Right lobe of liver (tissue), 6 donors: Measurements from ENCODE around the gene YY2. TPM values are rescaled to one million over a fixed set of nuclear protein-coding genes. Genes with fewer than 3 reads are reported as not detected.

Experiments used
- ATAC-seq, 4 donors: fragments of 200-7000 bp; cut with Tn5 transposase; one replicate each; pipeline ENCODE4 v1.9.1; 2020; ENCODE audit warnings: mild to moderate bottlenecking in 4 of 4, moderate library complexity in 4 of 4
- DNase-seq, 3 donors: peaks; one replicate each; pipeline ENCODE4 v3.0.0-alpha.2; 2020
- H3K27ac ChIP-seq, 3 donors: fragments of 200-600 bp; one replicate each; pipeline ENCODE4 v1.8.0; 2022
- H3K27me3 ChIP-seq, 2 donors: fragments of 200-600 bp; one replicate each; pipeline ENCODE4 v1.8.0; 2022
- H3K36me3 ChIP-seq, 4 donors: fragments of 200-600 bp; sonication (generic) in 1 of 4; one replicate each; pipeline versions ENCODE4 v1.5.1 to v1.8.0; 2017 to 2022; ENCODE audit warnings: control low read depth in 1 of 4
- H3K4me1 ChIP-seq, 4 donors: fragments of 200-600 bp; sonication (generic) in 1 of 4; one replicate each; pipeline versions ENCODE4 v1.5.1 to v1.8.0; 2017 to 2022; ENCODE audit warnings: control low read depth in 1 of 4
- H3K4me3 ChIP-seq, 3 donors: fragments of 200-600 bp; one replicate each; pipeline ENCODE4 v1.8.0; 2022
- H3K9me3 ChIP-seq, 4 donors: fragments of 200-600 bp; sonication (generic) in 1 of 4; one replicate each; pipeline versions ENCODE4 v1.5.1 to v1.8.0; 2017 to 2022; ENCODE audit warnings: control low read depth in 1 of 4
- CTCF ChIP-seq, 4 donors: fragments of 200-600 bp in 3 of 4; fragments of 450-650 bp in 1 of 4; IDR thresholded peaks; one replicate each; pipeline versions ENCODE4 v1.5.1 to v1.8.0; 2016 to 2022; ENCODE audit warnings: antibody characterized with exemption in 4 of 4, mild to moderate bottlenecking in 2 of 4
- POLR2A ChIP-seq: fragments of 450-650 bp; IDR thresholded peaks from one replicate; pipeline ENCODE4 v1.6.1; 2017; ENCODE audit warnings: antibody characterized with exemption, mild to moderate bottlenecking
- WGBS: methylation state at CpG from one replicate; pipeline ENCODE4 v1.1.6; 2018; ENCODE audit warnings: low coverage, low lambda C conversion rate; ENCODE audit not compliant: insufficient coverage; ENCODE audit errors: missing lambda C conversion rate; 5-methylcytosine and 5-hydroxymethylcytosine counted together
- intact Hi-C, 2 donors: fragments of 100-400 bp; cut with DNase I; formaldehyde crosslinking; loops; one replicate each; pipeline versions ENCODE4 v1.11.2 to v1.14.1; 2022
- long read RNA-seq: library from polyadenylated mRNA; unstranded; transcript quantifications from one replicate; pipeline ENCODE4 v2.0.0, GENCODE V29; 2019
- total RNA-seq, 6 experiments: library from RNA; depleted of rRNA in 2 of 6; stranded (reverse); fragments of >200 nt in 2 of 6; fragmentation: NEBNext Ultra II Directional in 3 of 6; extraction: Animal tissue kit (Norgen Biotek cat#: 25700) in 3 of 6; gene quantifications; one replicate each; pipeline versions ENCODE4 v1.1.0 to v1.2.4, GENCODE V29; 2016 to 2023
- donor health status: DM: no; HTN: yes; CAD: no.
- donor health status: DM: no; HTN: no; CAD: no.
- donor health status: DM: no; HTN: no; CAD: no.
- donor health status: DM: no; HTN: yes; CAD: no.
- donor health status: DM: no; HTN: yes; CAD: no.

YY2 gene
- total RNA-seq: 1 to 10 TPM in 4 of 6 experiments, under 1 TPM in 2; 0.44 to 1.5 (median 1.0) TPM
- long read RNA-seq: 0 reads

- H3K27ac ChIP-seq: no peak within 1 kb of the TSS
- peaks cover 0 to 7% (median 0%) of the 10 kb centered on the region in 4 donors for H3K36me3 ChIP-seq
- DNase-seq (no peak), ATAC-seq (no peak)
- H3K27me3 ChIP-seq: no peaks in the 10 kb centered on the region
- WGBS: 81% methylated on average over 25 of the region's 29 CpGs
- no peak within 1 kb of the TSS for H3K4me3 ChIP-seq
- intact Hi-C loops: no loop called here
- no peaks in the 10 kb centered on the region for H3K4me1 ChIP-seq
- TF ChIP-seq CTCF (IDR thresholded peaks at IDR 0.05): no peak
- no peak for TF ChIP-seq POLR2A
- no peaks in the 10 kb centered on the region for H3K9me3 ChIP-seq
Measured at GRCh38 chrX:21855937-21856415, at the start of gene YY2. YY2 (plus strand) TSS chrX:21855987; CDS start chrX:21856485, 498 bp downstream.

- ATAC-seq (no peak), DNase-seq (no peak)
- Histone ChIP-seq H3K9me3 (no peaks in the 10 kb centered on the region), H3K4me1 (peaks cover 0 to 5% (median 0%) of the 10 kb centered on the region in 4 donors), H3K4me3 (no peak overlapping the region), H3K27ac (no peak overlapping the region), H3K36me3 (no peaks in the 10 kb centered on the region), H3K27me3 (no peaks in the 10 kb centered on the region)
- TF ChIP-seq CTCF (IDR thresholded peaks at IDR 0.05) (no peak), POLR2A (no peak)
- intact Hi-C loops: no loop called here
Measured at GRCh38 chrX:21806691-21807090, 49.1 kb upstream of the YY2 start.

GRCh38 chrX:21811832-21812231, 44.0 kb upstream of the YY2 start:
- ATAC-seq: no peak

GRCh38 chrX:21812628-21813027, 43.2 kb upstream of the YY2 start:
- Histone ChIP-seq H3K4me1 (no peaks in the 10 kb centered on the region), H3K27ac (no peak overlapping the region), H3K9me3 (no peaks in the 10 kb centered on the region), H3K36me3 (no peaks in the 10 kb centered on the region), H3K27me3 (no peaks in the 10 kb centered on the region), H3K4me3 (no peak overlapping the region)
- TF ChIP-seq CTCF (IDR thresholded peaks at IDR 0.05): no peak
- TF ChIP-seq POLR2A: no peak
- 55% methylated on average over 2 of the region's 2 CpGs for WGBS
- ATAC-seq: no peak
- DNase-seq: no peak
- intact Hi-C loops: no loop called here

More at GRCh38 chrX:21811832-21812231, 44.0 kb upstream of the YY2 start:
- no peak overlapping the region for H3K4me3 ChIP-seq
- H3K36me3 ChIP-seq: no peaks in the 10 kb centered on the region
- no peak for DNase-seq
- no peaks in the 10 kb centered on the region for H3K27me3 ChIP-seq
- TF ChIP-seq POLR2A (no peak), CTCF (IDR thresholded peaks at IDR 0.05) (no peak)
- no peak overlapping the region for H3K27ac ChIP-seq
- WGBS: 63% methylated on average over 1 of the region's 1 CpG
- H3K4me1 ChIP-seq: no peaks in the 10 kb centered on the region
- no peaks in the 10 kb centered on the region for H3K9me3 ChIP-seq
- intact Hi-C loops: no loop called here
